ENCODE results near the gene ATP5F1D. TPM values are rescaled to one million over a fixed set of nuclear protein-coding genes. Genes with fewer than 3 reads are reported as not detected.

Gene ATP5F1D
- total RNA-seq, 1 experiment from 2014 or later, result 126 TPM

GRCh38 chr19:1266129-1266915 is 24.8 kb downstream of the ATP5F1D start:
- H3K4me3 Mint-ChIP-seq (ENCODE audit: unreplicated experiment), result peak overlapping the region; percentile 79
- TSS peak; percentile 42 for BruUV-seq (replicated peaks)
- H3K36me3 Mint-ChIP-seq (ENCODE audit: insufficient read depth, unreplicated experiment), result peaks cover 70% of the 10 kb centered on the region
- peak overlapping the region; percentile 58 for H3K4me3 ChIP-seq (ENCODE audit: low read depth, low read length)
- H3K4me1 Mint-ChIP-seq (ENCODE audit: low read depth, unreplicated experiment), result peaks cover 38% of the 10 kb centered on the region
- peak; percentile 95 to 96 for DNase-seq
- intact Hi-C loops (cut with micrococcal nuclease; ENCODE audit: unreplicated experiment), result loop anchor here (1.0 kb wide), 1 partner anchor 13 kb away; no protein-coding TSS in a partner anchor
- peak in 1 of 2 experiments; percentile 3 for TF ChIP-seq CTCF (IDR thresholded peaks at IDR 0.05; ENCODE audit: insufficient read depth in 1 of 2, low read depth in 1 of 2, low read length in 1 of 2, severe bottlenecking in 1 of 2, unreplicated experiment in 1 of 2)
- no peaks in the 10 kb centered on the region for H3K27me3 Mint-ChIP-seq (ENCODE audit: insufficient read depth, unreplicated experiment)
- ChIA-PET POLR2A (interaction anchor here (0.6 to 3.5 kb wide), 14 partner anchors 9 to 283 kb away, joined by 3 to 70 read pairs (median 8); partner anchors contain the start of genes ATP5F1D, FAM174C, REEP6 and WDR18), CTCF (interaction anchor here (0.6 to 5.4 kb wide), 19 partner anchors 9 to 464 kb away, joined by 3 to 440 read pairs (median 4); partner anchors contain the start of genes ATP5F1D and FAM174C)
- no peaks in the 10 kb centered on the region for H3K27me3 ChIP-seq (replicated peaks; ENCODE audit: control insufficient read depth, insufficient read depth, low read length)
- H3K27ac Mint-ChIP-seq (ENCODE audit: unreplicated experiment), result peak overlapping the region; percentile 97
- no peaks in the 10 kb centered on the region for H3K9me3 Mint-ChIP-seq (ENCODE audit: unreplicated experiment)
- H3K36me3 ChIP-seq (ENCODE audit: control insufficient read depth, insufficient read depth, low read length), result no peaks in the 10 kb centered on the region
- peaks cover 63% of the 10 kb centered on the region for H3K4me1 ChIP-seq
- no peaks in the 10 kb centered on the region for H3K9me3 ChIP-seq

- ChIA-PET CTCF (interaction anchor here (0.6 to 5.4 kb wide), 17 partner anchors 8 to 463 kb away, joined by 3 to 440 read pairs (median 4); partner anchors contain the start of genes ATP5F1D and FAM174C), POLR2A (interaction anchor here (0.6 to 3.5 kb wide), 13 partner anchors 11 to 283 kb away, joined by 3 to 70 read pairs (median 8); partner anchors contain the start of genes ATP5F1D, REEP6 and WDR18)
- H3K36me3 ChIP-seq (ENCODE audit: control insufficient read depth, insufficient read depth, low read length), result no peaks in the 10 kb centered on the region
- H3K27ac Mint-ChIP-seq (ENCODE audit: unreplicated experiment), result peak overlapping the region; percentile 97
- intact Hi-C loops (cut with micrococcal nuclease; ENCODE audit: unreplicated experiment), result loop anchor here (1.0 kb wide), 1 partner anchor 14 kb away; no protein-coding TSS in a partner anchor
- BruUV-seq (replicated peaks), result no TSS peak
- H3K9me3 ChIP-seq, result no peaks in the 10 kb centered on the region
- peak overlapping the region; percentile 58 for H3K4me3 ChIP-seq (ENCODE audit: low read depth, low read length)
- peak overlapping the region; percentile 79 for H3K4me3 Mint-ChIP-seq (ENCODE audit: unreplicated experiment)
- peak; percentile 76 to 90 for TF ChIP-seq CTCF (IDR thresholded peaks at IDR 0.05; ENCODE audit: insufficient read depth in 1 of 2, low read depth in 1 of 2, low read length in 1 of 2, severe bottlenecking in 1 of 2, unreplicated experiment in 1 of 2)
- H3K36me3 Mint-ChIP-seq (ENCODE audit: insufficient read depth, unreplicated experiment), result peaks cover 70% of the 10 kb centered on the region
- no peaks in the 10 kb centered on the region for H3K27me3 Mint-ChIP-seq (ENCODE audit: insufficient read depth, unreplicated experiment)
- peaks cover 31% of the 10 kb centered on the region for H3K4me1 Mint-ChIP-seq (ENCODE audit: low read depth, unreplicated experiment)
- no peaks in the 10 kb centered on the region for H3K27me3 ChIP-seq (replicated peaks; ENCODE audit: control insufficient read depth, insufficient read depth, low read length)
- DNase-seq, result peak in 1 of 2 experiments; percentile 88
- H3K9me3 Mint-ChIP-seq (ENCODE audit: unreplicated experiment), result no peaks in the 10 kb centered on the region
- peaks cover 57% of the 10 kb centered on the region for H3K4me1 ChIP-seq
These were observed 25.4 kb downstream of the ATP5F1D start for GRCh38 chr19:1266916-1267476.
